Measurements from ENCODE around the gene ACAP3.
A peak's percentile ranks its signal among the peaks of the same experiment; 100 is the strongest.

Gene ACAP3

GRCh38 chr1:1298861-1299685, 8.7 kb downstream of the ACAP3 start:
- DNase-seq = no peak

- no peak for DNase-seq
These were observed 9.8 kb downstream of the ACAP3 start for GRCh38 chr1:1297802-1298424.

DNA sequence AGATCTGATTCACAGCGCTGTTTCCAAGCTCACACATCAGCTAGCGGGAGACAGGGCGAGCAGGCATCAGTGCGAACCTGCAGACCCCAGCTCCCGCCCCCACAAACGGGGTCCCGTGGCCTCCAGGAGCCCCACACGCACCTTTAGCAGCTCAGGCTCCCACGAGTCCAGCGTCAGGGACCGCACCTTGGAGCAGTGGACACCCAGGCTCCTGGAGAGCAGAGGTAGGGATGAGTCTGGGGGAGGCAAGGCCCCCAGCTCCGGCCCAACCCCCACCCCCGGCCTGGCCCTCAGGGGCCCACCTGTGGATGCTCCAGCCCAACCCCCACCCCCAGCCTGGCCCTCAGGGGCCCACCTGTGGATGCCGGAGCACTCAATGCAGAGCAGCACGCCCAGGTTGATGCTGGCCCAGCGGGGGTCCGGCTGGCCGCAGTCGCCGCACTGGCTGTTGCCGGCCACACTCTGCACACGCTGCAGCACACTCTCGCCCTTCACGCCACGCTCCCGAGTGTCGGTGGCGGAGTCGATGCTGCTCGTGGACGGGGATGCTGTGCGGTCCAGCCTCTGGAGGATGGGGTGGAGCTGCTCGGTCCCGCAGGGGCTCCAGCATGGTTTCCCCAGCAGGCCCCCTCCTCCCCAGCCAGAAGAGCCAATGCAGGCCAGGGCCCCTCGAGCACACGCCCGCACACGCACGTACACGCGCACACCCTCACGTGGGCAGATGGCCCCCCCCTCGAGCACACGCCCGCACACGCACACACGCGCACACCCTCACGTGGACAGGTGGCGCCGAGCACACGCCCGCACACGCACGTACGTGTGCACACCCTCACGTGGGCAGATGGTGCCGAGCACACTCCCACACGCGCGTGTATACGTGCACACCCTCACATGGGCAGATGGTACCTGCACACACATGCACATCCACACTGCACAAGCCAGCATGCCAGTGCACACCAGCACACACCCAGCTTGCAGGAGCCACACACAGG, 11.4 kb downstream of the ACAP3 start:
- no peak for DNase-seq

GRCh38 chr1:1295154-1295923, 12.4 kb downstream of the ACAP3 start:
- DNase-seq = no peak

GRCh38 chr1:1294250-1294890, 13.4 kb downstream of the ACAP3 start:
- DNase-seq = no peak

- DNase-seq = no peak
These were observed 14.2 kb downstream of the ACAP3 start for GRCh38 chr1:1293263-1294249.

- DNase-seq = no peak
These were observed 14.9 kb downstream of the ACAP3 start for GRCh38 chr1:1292851-1293250.

GRCh38 chr1:1292442-1292779, 15.3 kb downstream of the ACAP3 start:
- no peak for DNase-seq

GRCh38 chr1:1291548-1292441, 15.9 kb downstream of the ACAP3 start:
- peak; percentile 49 for DNase-seq

DNA sequence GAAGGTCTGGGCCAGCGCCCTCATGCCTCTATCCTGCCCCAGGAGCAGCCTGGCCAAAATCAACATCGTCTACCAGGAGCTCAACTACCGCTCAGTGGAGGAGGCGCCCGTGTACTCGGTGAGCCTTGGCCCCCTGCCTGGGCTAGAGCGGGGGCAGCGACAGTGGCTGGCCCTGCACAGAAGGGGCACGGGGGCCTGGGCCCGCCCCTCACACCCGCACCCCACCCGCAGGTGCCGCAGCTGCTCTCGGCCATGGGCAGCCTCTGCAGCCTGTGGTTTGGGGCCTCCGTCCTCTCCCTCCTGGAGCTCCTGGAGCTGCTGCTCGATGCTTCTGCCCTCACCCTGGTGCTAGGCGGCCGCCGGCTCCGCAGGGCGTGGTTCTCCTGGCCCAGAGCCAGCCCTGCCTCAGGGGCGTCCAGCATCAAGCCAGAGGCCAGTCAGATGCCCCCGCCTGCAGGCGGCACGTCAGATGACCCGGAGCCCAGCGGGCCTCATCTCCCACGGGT, 16.7 kb downstream of the ACAP3 start:
- DNase-seq = no peak

DNA sequence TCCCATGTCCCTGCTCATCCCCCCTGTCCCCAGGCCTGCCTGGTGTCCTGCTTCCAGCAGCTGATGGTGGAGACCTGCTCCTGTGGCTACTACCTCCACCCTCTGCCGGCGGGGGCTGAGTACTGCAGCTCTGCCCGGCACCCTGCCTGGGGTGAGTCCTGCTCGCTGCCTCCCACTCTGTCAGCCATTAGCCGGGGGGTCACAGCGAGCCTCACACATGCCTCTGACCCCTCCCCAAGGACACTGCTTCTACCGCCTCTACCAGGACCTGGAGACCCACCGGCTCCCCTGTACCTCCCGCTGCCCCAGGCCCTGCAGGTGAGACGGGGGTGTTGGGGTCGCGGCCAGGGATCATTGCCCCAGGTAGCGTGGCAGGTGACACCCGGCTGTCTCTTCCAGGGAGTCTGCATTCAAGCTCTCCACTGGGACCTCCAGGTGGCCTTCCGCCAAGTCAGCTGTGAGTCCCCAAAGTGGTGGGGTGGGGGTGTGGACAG, 17.4 kb downstream of the ACAP3 start:
- no peak for DNase-seq

DNA sequence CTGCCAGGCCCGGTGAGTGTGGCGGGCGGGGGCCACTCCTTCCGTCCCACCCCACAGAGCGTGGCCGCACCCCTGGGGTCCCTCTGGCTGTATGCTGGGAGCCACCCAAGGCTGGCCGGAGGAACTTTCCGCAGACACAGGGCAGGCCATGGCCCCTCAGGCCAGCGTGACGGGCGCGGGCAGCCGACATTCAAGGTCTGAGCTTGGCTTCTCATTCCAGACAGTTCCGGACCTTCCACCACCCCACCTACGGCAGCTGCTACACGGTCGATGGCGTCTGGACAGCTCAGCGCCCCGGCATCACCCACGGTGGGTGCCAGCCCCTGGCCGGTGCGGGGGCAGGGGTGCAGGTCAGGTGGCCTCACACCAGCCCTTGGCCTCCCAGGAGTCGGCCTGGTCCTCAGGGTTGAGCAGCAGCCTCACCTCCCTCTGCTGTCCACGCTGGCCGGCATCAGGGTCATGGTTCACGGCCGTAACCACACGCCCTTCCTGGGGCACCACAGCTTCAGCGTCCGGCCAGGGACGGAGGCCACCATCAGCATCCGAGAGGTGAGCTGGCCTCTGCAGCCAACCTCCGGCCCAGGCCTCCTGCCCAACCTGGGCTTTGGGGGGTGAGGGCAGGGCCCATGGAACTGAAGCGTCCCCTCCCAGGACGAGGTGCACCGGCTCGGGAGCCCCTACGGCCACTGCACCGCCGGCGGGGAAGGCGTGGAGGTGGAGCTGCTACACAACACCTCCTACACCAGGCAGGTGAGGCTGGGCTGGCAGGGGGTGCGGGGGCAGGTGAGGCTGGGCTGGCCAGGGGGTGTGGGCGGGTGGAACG, 20.2 kb downstream of the ACAP3 start:
- DNase-seq = no peak

DNA sequence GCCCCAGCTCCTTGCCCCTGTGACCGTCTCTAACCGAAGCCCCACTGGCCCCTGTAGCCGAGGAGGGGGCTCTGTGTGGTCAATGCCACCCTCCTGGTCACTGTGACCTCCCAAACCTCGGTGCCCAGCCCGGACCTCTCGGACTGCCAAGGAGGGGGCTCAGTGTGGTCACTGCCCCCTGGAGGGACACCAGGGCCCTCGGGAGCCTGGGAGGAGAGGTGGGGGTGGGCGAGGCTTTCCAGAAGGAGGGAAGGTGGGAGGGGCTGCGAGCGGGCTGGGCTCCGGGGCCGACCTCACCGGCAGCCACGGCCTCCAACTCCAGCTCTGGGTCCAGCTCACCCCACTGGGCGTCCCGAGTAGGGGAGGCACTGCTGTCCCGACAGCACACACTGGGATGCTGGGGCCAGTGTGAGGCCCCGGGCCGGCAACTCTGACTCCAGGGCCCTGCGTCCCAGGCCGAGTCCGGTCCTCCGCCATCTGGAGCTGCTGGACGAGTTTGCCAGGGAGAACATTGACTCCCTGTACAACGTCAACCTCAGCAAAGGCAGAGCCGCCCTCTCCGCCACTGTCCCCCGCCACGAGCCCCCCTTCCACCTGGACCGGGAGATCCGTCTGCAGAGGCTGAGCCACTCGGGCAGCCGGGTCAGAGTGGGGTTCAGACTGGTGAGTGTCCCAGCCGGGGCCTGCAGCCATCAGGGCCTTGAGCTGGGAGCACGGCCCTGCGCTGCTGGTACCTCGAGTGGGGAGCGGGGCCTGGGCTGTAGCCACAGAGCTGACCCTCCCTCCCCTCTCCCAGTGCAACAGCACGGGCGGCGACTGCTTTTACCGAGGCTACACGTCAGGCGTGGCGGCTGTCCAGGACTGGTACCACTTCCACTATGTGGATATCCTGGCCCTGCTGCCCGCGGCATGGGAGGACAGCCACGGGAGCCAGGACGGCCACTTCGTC, 21.1 kb downstream of the ACAP3 start:
- DNase-seq = no peak

DNA sequence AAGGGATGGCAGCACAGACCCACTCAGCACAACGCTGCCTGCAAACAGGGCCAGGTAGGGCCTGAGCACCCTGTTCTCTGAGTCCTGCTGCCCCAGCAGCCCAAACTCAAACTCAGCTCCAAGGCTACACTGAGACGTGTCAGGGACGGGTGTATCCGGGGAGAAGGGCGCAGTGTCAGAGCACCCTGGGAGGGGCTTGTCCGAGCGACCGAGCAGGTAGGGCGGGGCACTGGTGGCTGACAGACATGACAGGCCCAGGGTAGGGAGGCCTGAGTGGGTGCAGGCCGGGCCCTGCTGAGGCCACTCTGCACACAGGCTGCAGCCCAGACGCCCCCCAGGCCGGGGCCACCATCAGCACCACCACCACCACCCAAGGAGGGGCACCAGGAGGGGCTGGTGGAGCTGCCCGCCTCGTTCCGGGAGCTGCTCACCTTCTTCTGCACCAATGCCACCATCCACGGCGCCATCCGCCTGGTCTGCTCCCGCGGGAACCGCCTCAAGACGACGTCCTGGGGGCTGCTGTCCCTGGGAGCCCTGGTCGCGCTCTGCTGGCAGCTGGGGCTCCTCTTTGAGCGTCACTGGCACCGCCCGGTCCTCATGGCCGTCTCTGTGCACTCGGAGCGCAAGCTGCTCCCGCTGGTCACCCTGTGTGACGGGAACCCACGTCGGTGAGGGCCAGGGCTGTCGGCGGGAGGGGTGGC, 22.0 kb downstream of the ACAP3 start:
- DNase-seq = no peak

GRCh38 chr1:1285102-1285571, 22.6 kb downstream of the ACAP3 start:
- DNase-seq = no peak

Data from NCI-H1092 treated with DMSO at 0.1 percent for 48 hours (cell line).